ENCODE results near the gene SLC29A3.

SLC29A3 gene

DNA sequence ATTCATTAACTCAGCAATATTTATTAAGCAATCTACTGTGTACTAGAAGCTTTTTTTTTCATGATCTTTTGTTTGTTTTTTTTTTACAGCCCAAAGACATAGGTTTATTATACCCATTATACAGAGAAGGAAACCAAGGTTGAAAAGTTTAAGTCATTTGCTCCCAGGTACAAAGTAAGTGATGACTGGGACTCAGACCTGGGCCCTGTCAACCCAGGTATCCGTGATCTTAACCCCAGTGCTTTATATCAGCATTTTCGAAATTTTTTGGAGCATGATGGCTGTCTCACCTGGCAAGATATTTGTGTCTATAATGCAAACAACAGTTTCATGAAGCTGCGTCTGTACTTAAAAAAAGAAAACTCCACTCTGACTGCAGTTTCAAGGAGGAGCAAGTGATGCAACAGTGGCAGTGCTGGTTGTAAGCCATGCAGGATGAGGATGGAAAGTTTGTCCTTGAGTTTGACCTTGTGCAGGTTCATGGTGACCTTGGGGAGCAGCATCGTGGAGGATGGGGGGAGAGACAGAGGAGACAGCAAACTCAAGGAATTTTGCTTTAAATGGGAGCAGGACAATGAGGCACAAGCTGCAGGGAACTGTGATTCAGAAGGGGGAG lies 11.8 kb downstream of the SLC29A3 start:
- Histone ChIP-seq H2BK5ac (ENCODE audit: low read length) (no peak overlapping the region), H4K91ac (ENCODE audit: low read depth, low read length, poor library complexity) (no peak overlapping the region), H3K27ac (replicated peaks; ENCODE audit: low read length) (no peak overlapping the region), H3K18ac (ENCODE audit: low read length) (no peak overlapping the region), H3K9ac (ENCODE audit: low read depth, low read length, poor library complexity) (no peak overlapping the region), H2AK5ac (ENCODE audit: low read depth, low read length) (no peak overlapping the region), H3K36me3 (replicated peaks in 1 of 2; ENCODE audit: control insufficient read depth in 2 of 2, insufficient read depth in 2 of 2, low read length in 2 of 2) (no peaks in the 10 kb centered on the region), H2AFZ (ENCODE audit: low read length) (no peak overlapping the region), H2BK120ac (ENCODE audit: low read depth, low read length) (no peak overlapping the region), H4K8ac (ENCODE audit: low read depth, low read length) (no peak overlapping the region), H3K4ac (ENCODE audit: low read length) (no peak overlapping the region), H3K4me2 (ENCODE audit: insufficient read depth, low read length, poor library complexity, severe bottlenecking) (no peak overlapping the region), H2BK15ac (ENCODE audit: low read length) (no peak overlapping the region), H3K4me3 (ENCODE audit: low read length in 2 of 2) (no peak overlapping the region), H3K79me1 (ENCODE audit: low read depth, low read length) (no peaks in the 10 kb centered on the region), H3K14ac (ENCODE audit: low read length) (no peak overlapping the region), H3K4me1 (ENCODE audit: control insufficient read depth in 2 of 2, insufficient read depth in 1 of 2, low read depth in 1 of 2, low read length in 2 of 2) (peaks cover 0 to 10% of the 10 kb centered on the region in 2 donors), H3K27me3 (ENCODE audit: control insufficient read depth in 3 of 3, insufficient read depth in 3 of 3, low read depth in 1 of 3, low read length in 3 of 3) (no peaks in the 10 kb centered on the region), H2BK12ac (ENCODE audit: low read length) (no peak overlapping the region), H3K23ac (ENCODE audit: low read depth, low read length, poor library complexity) (no peak overlapping the region), H3K9me3 (replicated peaks in 1 of 2; ENCODE audit: control insufficient read depth in 2 of 2, insufficient read depth in 1 of 2, low read depth in 1 of 2, low read length in 2 of 2) (no peaks in the 10 kb centered on the region)
- no CpG with 5 or more reads among the region's 4 CpGs for WGBS, 2 donors (ENCODE audit: extremely low coverage in 2 of 2, insufficient read length in 2 of 2, insufficient replicate concordance in 1 of 2)
- no peak for DNase-seq (ENCODE audit: low spot score)

DNA sequence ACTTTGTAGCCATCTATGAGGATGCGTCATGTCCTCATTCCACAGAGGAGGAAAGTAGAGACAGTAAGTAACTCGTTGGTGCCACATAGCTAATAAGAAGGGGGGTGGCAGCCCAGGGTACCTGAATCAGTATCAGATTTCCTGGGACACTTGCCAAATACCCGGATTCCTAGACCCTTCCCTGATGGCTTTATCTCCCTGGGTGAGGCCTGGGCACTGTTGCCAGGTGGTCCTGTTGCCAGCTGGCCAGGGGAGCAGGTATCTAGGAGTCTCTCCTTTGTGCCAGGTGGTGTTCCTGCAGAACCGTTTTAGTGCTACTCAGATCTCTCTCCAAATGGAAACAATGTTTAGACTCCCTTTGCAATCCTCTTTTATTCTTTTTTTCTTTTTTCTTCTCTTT lies 12.7 kb downstream of the SLC29A3 start:
- WGBS, 2 donors (ENCODE audit: extremely low coverage in 2 of 2, insufficient read length in 2 of 2, insufficient replicate concordance in 1 of 2): no CpG with 5 or more reads among the region's 4 CpGs
- H3K23ac ChIP-seq (ENCODE audit: low read depth, low read length, poor library complexity): no peak overlapping the region
- no peak overlapping the region for H2AFZ ChIP-seq (ENCODE audit: low read length)
- H3K9ac ChIP-seq (ENCODE audit: low read depth, low read length, poor library complexity): no peak overlapping the region
- no peak overlapping the region for H2BK120ac ChIP-seq (ENCODE audit: low read depth, low read length)
- no peaks in the 10 kb centered on the region for H3K9me3 ChIP-seq (replicated peaks in 1 of 2; ENCODE audit: control insufficient read depth in 2 of 2, insufficient read depth in 1 of 2, low read depth in 1 of 2, low read length in 2 of 2)
- no peak overlapping the region for H2BK12ac ChIP-seq (ENCODE audit: low read length)
- H2AK5ac ChIP-seq (ENCODE audit: low read depth, low read length): no peak overlapping the region
- no peaks in the 10 kb centered on the region for H3K36me3 ChIP-seq (replicated peaks in 1 of 2; ENCODE audit: control insufficient read depth in 2 of 2, insufficient read depth in 2 of 2, low read length in 2 of 2)
- no peak overlapping the region for H3K18ac ChIP-seq (ENCODE audit: low read length)
- no peak overlapping the region for H3K14ac ChIP-seq (ENCODE audit: low read length)
- DNase-seq (ENCODE audit: low spot score): no peak
- H3K4me3 ChIP-seq (ENCODE audit: low read length in 2 of 2): no peak overlapping the region
- no peak overlapping the region for H2BK15ac ChIP-seq (ENCODE audit: low read length)
- H4K8ac ChIP-seq (ENCODE audit: low read depth, low read length): no peak overlapping the region
- H3K27me3 ChIP-seq (ENCODE audit: control insufficient read depth in 3 of 3, insufficient read depth in 3 of 3, low read depth in 1 of 3, low read length in 3 of 3): no peaks in the 10 kb centered on the region
- no peak overlapping the region for H3K27ac ChIP-seq (replicated peaks; ENCODE audit: low read length)
- no peak overlapping the region for H3K4ac ChIP-seq (ENCODE audit: low read length)
- no peaks in the 10 kb centered on the region for H3K79me1 ChIP-seq (ENCODE audit: low read depth, low read length)
- no peak overlapping the region for H3K4me2 ChIP-seq (ENCODE audit: insufficient read depth, low read length, poor library complexity, severe bottlenecking)
- H3K4me1 ChIP-seq (ENCODE audit: control insufficient read depth in 2 of 2, insufficient read depth in 1 of 2, low read depth in 1 of 2, low read length in 2 of 2): peaks cover 0 to 10% of the 10 kb centered on the region in 2 donors
- H4K91ac ChIP-seq (ENCODE audit: low read depth, low read length, poor library complexity): no peak overlapping the region
- no peak overlapping the region for H2BK5ac ChIP-seq (ENCODE audit: low read length)

DNA sequence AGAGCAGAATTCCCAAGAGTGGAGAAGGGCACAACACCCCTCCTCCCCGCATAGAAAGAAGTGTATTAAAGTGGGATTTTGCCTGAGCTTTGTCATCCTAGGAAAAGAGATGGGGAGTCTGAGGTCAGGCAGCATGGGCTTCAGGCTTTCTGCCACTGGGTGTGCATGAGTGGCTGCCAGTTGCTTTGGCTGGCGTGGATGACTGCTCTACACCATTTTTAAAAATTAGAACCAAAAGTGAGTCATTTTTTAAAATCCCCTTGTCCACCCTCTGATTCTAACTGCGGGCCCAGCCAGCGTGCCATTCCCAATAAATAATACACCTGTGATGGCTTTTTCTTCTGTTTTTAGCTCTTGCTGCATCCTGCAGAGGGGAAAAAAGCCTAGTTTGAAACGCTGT lies 13.4 kb downstream of the SLC29A3 start:
- Histone ChIP-seq H3K4me1 (ENCODE audit: control insufficient read depth in 2 of 2, insufficient read depth in 1 of 2, low read depth in 1 of 2, low read length in 2 of 2) (peaks cover 0 to 10% of the 10 kb centered on the region in 2 donors), H3K4me3 (ENCODE audit: low read length in 2 of 2) (no peak overlapping the region), H2AK5ac (ENCODE audit: low read depth, low read length) (no peak overlapping the region), H3K27me3 (ENCODE audit: control insufficient read depth in 3 of 3, insufficient read depth in 3 of 3, low read depth in 1 of 3, low read length in 3 of 3) (no peaks in the 10 kb centered on the region), H2BK5ac (ENCODE audit: low read length) (no peak overlapping the region), H2BK15ac (ENCODE audit: low read length) (no peak overlapping the region), H3K27ac (replicated peaks; ENCODE audit: low read length) (no peak overlapping the region), H3K18ac (ENCODE audit: low read length) (no peak overlapping the region), H3K79me1 (ENCODE audit: low read depth, low read length) (no peaks in the 10 kb centered on the region), H3K36me3 (replicated peaks in 1 of 2; ENCODE audit: control insufficient read depth in 2 of 2, insufficient read depth in 2 of 2, low read length in 2 of 2) (no peaks in the 10 kb centered on the region), H3K23ac (ENCODE audit: low read depth, low read length, poor library complexity) (no peak overlapping the region), H3K14ac (ENCODE audit: low read length) (no peak overlapping the region), H3K4ac (ENCODE audit: low read length) (no peak overlapping the region), H3K4me2 (ENCODE audit: insufficient read depth, low read length, poor library complexity, severe bottlenecking) (no peak overlapping the region), H3K9me3 (replicated peaks in 1 of 2; ENCODE audit: control insufficient read depth in 2 of 2, insufficient read depth in 1 of 2, low read depth in 1 of 2, low read length in 2 of 2) (no peaks in the 10 kb centered on the region), H3K9ac (ENCODE audit: low read depth, low read length, poor library complexity) (no peak overlapping the region), H2BK12ac (ENCODE audit: low read length) (no peak overlapping the region), H4K91ac (ENCODE audit: low read depth, low read length, poor library complexity) (no peak overlapping the region), H2BK120ac (ENCODE audit: low read depth, low read length) (no peak overlapping the region), H2AFZ (ENCODE audit: low read length) (no peak overlapping the region), H4K8ac (ENCODE audit: low read depth, low read length) (no peak overlapping the region)
- WGBS, 2 donors (ENCODE audit: extremely low coverage in 2 of 2, insufficient read length in 2 of 2, insufficient replicate concordance in 1 of 2): no CpG with 5 or more reads among the region's 5 CpGs
- DNase-seq (ENCODE audit: low spot score): no peak

GRCh38 chr10:71333129-71333887 lies 14.2 kb downstream of the SLC29A3 start:
- H3K14ac ChIP-seq (ENCODE audit: low read length): no peak overlapping the region
- no peak overlapping the region for H2BK5ac ChIP-seq (ENCODE audit: low read length)
- no peak overlapping the region for H3K4me3 ChIP-seq (ENCODE audit: low read length in 2 of 2)
- WGBS, 2 donors (ENCODE audit: extremely low coverage in 2 of 2, insufficient read length in 2 of 2, insufficient replicate concordance in 1 of 2): no CpG with 5 or more reads among the region's 9 CpGs
- H2BK120ac ChIP-seq (ENCODE audit: low read depth, low read length): no peak overlapping the region
- no peak for DNase-seq (ENCODE audit: low spot score)
- no peaks in the 10 kb centered on the region for H3K9me3 ChIP-seq (replicated peaks in 1 of 2; ENCODE audit: control insufficient read depth in 2 of 2, insufficient read depth in 1 of 2, low read depth in 1 of 2, low read length in 2 of 2)
- H3K4ac ChIP-seq (ENCODE audit: low read length): no peak overlapping the region
- H3K36me3 ChIP-seq (replicated peaks in 1 of 2; ENCODE audit: control insufficient read depth in 2 of 2, insufficient read depth in 2 of 2, low read length in 2 of 2): no peaks in the 10 kb centered on the region
- H3K79me1 ChIP-seq (ENCODE audit: low read depth, low read length): no peaks in the 10 kb centered on the region
- peaks cover 0 to 10% of the 10 kb centered on the region in 2 donors for H3K4me1 ChIP-seq (ENCODE audit: control insufficient read depth in 2 of 2, insufficient read depth in 1 of 2, low read depth in 1 of 2, low read length in 2 of 2)
- H3K27ac ChIP-seq (replicated peaks; ENCODE audit: low read length): no peak overlapping the region
- no peak overlapping the region for H4K91ac ChIP-seq (ENCODE audit: low read depth, low read length, poor library complexity)
- H2BK12ac ChIP-seq (ENCODE audit: low read length): no peak overlapping the region
- H3K18ac ChIP-seq (ENCODE audit: low read length): no peak overlapping the region
- no peak overlapping the region for H4K8ac ChIP-seq (ENCODE audit: low read depth, low read length)
- peak overlapping the region; percentile 13 for H2AFZ ChIP-seq (ENCODE audit: low read length)
- H3K27me3 ChIP-seq (ENCODE audit: control insufficient read depth in 3 of 3, insufficient read depth in 3 of 3, low read depth in 1 of 3, low read length in 3 of 3): no peaks in the 10 kb centered on the region
- H2BK15ac ChIP-seq (ENCODE audit: low read length): no peak overlapping the region
- H2AK5ac ChIP-seq (ENCODE audit: low read depth, low read length): no peak overlapping the region
- H3K9ac ChIP-seq (ENCODE audit: low read depth, low read length, poor library complexity): no peak overlapping the region
- no peak overlapping the region for H3K23ac ChIP-seq (ENCODE audit: low read depth, low read length, poor library complexity)
- no peak overlapping the region for H3K4me2 ChIP-seq (ENCODE audit: insufficient read depth, low read length, poor library complexity, severe bottlenecking)
